Osteocyte (in vitro differentiated cells): Measurements from ENCODE around the gene CTLA4. TPM values are rescaled to one million over a fixed set of nuclear protein-coding genes. Genes with fewer than 3 reads are reported as not detected.

Source experiments
- DNase-seq: peaks from one replicate; pipeline ENCODE4 v3.0.0; 2021; ENCODE audit warnings: mixed read lengths; ENCODE audit not compliant: unreplicated experiment; ENCODE audit errors: extremely low spot score
- H3K27ac Mint-ChIP-seq: one replicate; pipeline ENCODE4 v1.8.0; 2021; ENCODE audit warnings: mild to moderate bottlenecking, mixed read lengths; ENCODE audit not compliant: unreplicated experiment
- H3K27me3 Mint-ChIP-seq: one replicate; pipeline ENCODE4 v1.8.0; 2021; ENCODE audit warnings: mixed read lengths; ENCODE audit not compliant: unreplicated experiment
- H3K36me3 Mint-ChIP-seq: one replicate; pipeline ENCODE4 v1.8.0; 2021; ENCODE audit warnings: mixed read lengths; ENCODE audit not compliant: unreplicated experiment
- H3K4me1 Mint-ChIP-seq: one replicate; pipeline ENCODE4 v1.8.0; 2021; ENCODE audit warnings: mixed read lengths; ENCODE audit not compliant: unreplicated experiment
- H3K4me3 Mint-ChIP-seq: one replicate; pipeline ENCODE4 v1.8.0; 2021; ENCODE audit warnings: mild to moderate bottlenecking, moderate library complexity, mixed read lengths; ENCODE audit not compliant: unreplicated experiment
- H3K9me3 Mint-ChIP-seq: one replicate; pipeline ENCODE4 v1.8.0; 2021; ENCODE audit warnings: mixed read lengths; ENCODE audit not compliant: unreplicated experiment
- CTCF ChIP-seq: fragments of 200-600 bp; sonication (generic); IDR thresholded peaks from 2 replicates; pipeline ENCODE4 v1.5.0; 2021; ENCODE audit warnings: antibody characterized with exemption, mild to moderate bottlenecking, moderate library complexity
- total RNA-seq: library from RNA; stranded (reverse); gene quantifications from 2 replicates; pipeline ENCODE4 v1.2.1, GENCODE V29; 2021

CTLA4 gene
- total RNA-seq, 1 donor from 2014 or later: not detected

GRCh38 chr2:203909261-203909967 is 41.8 kb downstream of the CTLA4 start:
- Mint-ChIP-seq H3K36me3 (no peaks in the 10 kb centered on the region), H3K4me3 (peak overlapping the region; percentile 62), H3K27me3 (peaks cover 6% of the 10 kb centered on the region), H3K27ac (peak overlapping the region; percentile 40), H3K9me3 (no peaks in the 10 kb centered on the region), H3K4me1 (peaks cover 19% of the 10 kb centered on the region)
- peak; percentile 81 for TF ChIP-seq CTCF
- no peak for DNase-seq

- Mint-ChIP-seq H3K27me3 (peaks cover 8% of the 10 kb centered on the region), H3K4me1 (peaks cover 25% of the 10 kb centered on the region), H3K4me3 (no peak overlapping the region), H3K36me3 (no peaks in the 10 kb centered on the region), H3K27ac (peak overlapping the region; percentile 23), H3K9me3 (no peaks in the 10 kb centered on the region)
- TF ChIP-seq CTCF: no peak
- DNase-seq: no peak
These were observed 42.4 kb downstream of the CTLA4 start for GRCh38 chr2:203909974-203910373.

- DNase-seq: no peak
- peaks cover 28% of the 10 kb centered on the region for H3K4me1 Mint-ChIP-seq
- no peak overlapping the region for H3K27ac Mint-ChIP-seq
- no peaks in the 10 kb centered on the region for H3K9me3 Mint-ChIP-seq
- no peak overlapping the region for H3K4me3 Mint-ChIP-seq
- no peaks in the 10 kb centered on the region for H3K36me3 Mint-ChIP-seq
- peaks cover 14% of the 10 kb centered on the region for H3K27me3 Mint-ChIP-seq
- TF ChIP-seq CTCF: no peak
These were observed 46.4 kb downstream of the CTLA4 start for GRCh38 chr2:203913947-203914346.

GRCh38 chr2:203914546-203915182 is 47.1 kb downstream of the CTLA4 start:
- no peak overlapping the region for H3K4me3 Mint-ChIP-seq
- no peaks in the 10 kb centered on the region for H3K9me3 Mint-ChIP-seq
- DNase-seq: no peak
- peaks cover 14% of the 10 kb centered on the region for H3K27me3 Mint-ChIP-seq
- H3K27ac Mint-ChIP-seq: no peak overlapping the region
- TF ChIP-seq CTCF: no peak
- H3K36me3 Mint-ChIP-seq: no peaks in the 10 kb centered on the region
- H3K4me1 Mint-ChIP-seq: peaks cover 21% of the 10 kb centered on the region

- Mint-ChIP-seq H3K4me3 (no peak overlapping the region), H3K27me3 (peaks cover 14% of the 10 kb centered on the region), H3K36me3 (no peaks in the 10 kb centered on the region), H3K4me1 (peaks cover 17% of the 10 kb centered on the region), H3K9me3 (no peaks in the 10 kb centered on the region), H3K27ac (no peak overlapping the region)
- no peak for DNase-seq
- TF ChIP-seq CTCF: no peak
These were observed 47.7 kb downstream of the CTLA4 start for GRCh38 chr2:203915256-203915655.
